Measurements from ENCODE around the gene PLCH1. TPM values are rescaled to one million over a fixed set of nuclear protein-coding genes. Genes with fewer than 3 reads are reported as not detected.

Gene PLCH1, protein sequence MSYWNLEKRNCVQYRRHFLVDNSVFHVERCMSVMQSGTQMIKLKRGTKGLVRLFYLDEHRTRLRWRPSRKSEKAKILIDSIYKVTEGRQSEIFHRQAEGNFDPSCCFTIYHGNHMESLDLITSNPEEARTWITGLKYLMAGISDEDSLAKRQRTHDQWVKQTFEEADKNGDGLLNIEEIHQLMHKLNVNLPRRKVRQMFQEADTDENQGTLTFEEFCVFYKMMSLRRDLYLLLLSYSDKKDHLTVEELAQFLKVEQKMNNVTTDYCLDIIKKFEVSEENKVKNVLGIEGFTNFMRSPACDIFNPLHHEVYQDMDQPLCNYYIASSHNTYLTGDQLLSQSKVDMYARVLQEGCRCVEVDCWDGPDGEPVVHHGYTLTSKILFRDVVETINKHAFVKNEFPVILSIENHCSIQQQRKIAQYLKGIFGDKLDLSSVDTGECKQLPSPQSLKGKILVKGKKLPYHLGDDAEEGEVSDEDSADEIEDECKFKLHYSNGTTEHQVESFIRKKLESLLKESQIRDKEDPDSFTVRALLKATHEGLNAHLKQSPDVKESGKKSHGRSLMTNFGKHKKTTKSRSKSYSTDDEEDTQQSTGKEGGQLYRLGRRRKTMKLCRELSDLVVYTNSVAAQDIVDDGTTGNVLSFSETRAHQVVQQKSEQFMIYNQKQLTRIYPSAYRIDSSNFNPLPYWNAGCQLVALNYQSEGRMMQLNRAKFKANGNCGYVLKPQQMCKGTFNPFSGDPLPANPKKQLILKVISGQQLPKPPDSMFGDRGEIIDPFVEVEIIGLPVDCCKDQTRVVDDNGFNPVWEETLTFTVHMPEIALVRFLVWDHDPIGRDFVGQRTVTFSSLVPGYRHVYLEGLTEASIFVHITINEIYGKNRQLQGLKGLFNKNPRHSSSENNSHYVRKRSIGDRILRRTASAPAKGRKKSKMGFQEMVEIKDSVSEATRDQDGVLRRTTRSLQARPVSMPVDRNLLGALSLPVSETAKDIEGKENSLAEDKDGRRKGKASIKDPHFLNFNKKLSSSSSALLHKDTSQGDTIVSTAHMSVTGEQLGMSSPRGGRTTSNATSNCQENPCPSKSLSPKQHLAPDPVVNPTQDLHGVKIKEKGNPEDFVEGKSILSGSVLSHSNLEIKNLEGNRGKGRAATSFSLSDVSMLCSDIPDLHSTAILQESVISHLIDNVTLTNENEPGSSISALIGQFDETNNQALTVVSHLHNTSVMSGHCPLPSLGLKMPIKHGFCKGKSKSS (N-terminal part only)
- total RNA-seq = 2.9 and 3.3 TPM in 2 replicates

- no peaks in the 10 kb centered on the region for H3K27me3 ChIP-seq (ENCODE audit: control insufficient read depth, insufficient read depth, low read length)
- H3K4me3 ChIP-seq (ENCODE audit: low read depth, low read length) = peak within 1 kb of the TSS; percentile 74
- TF ChIP-seq, protein P1, sequence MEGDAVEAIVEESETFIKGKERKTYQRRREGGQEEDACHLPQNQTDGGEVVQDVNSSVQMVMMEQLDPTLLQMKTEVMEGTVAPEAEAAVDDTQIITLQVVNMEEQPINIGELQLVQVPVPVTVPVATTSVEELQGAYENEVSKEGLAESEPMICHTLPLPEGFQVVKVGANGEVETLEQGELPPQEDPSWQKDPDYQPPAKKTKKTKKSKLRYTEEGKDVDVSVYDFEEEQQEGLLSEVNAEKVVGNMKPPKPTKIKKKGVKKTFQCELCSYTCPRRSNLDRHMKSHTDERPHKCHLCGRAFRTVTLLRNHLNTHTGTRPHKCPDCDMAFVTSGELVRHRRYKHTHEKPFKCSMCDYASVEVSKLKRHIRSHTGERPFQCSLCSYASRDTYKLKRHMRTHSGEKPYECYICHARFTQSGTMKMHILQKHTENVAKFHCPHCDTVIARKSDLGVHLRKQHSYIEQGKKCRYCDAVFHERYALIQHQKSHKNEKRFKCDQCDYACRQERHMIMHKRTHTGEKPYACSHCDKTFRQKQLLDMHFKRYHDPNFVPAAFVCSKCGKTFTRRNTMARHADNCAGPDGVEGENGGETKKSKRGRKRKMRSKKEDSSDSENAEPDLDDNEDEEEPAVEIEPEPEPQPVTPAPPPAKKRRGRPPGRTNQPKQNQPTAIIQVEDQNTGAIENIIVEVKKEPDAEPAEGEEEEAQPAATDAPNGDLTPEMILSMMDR (IDR thresholded peaks at IDR 0.05; ENCODE audit: insufficient read depth, low read length, poor library complexity, severe bottlenecking) = no peak
- H3K36me3 ChIP-seq (ENCODE audit: control insufficient read depth, insufficient read depth, low read length) = no peaks in the 10 kb centered on the region
- DNase-seq (ENCODE audit: low read depth) = no peak
Observed at GRCh38 chr3:155744626-155745324, at the start of gene PLCH1. TSS of gene PLCH1 (minus strand) at chr3:155745071. CDS start at chr3:155704224, 40,847 bp downstream.

DNA sequence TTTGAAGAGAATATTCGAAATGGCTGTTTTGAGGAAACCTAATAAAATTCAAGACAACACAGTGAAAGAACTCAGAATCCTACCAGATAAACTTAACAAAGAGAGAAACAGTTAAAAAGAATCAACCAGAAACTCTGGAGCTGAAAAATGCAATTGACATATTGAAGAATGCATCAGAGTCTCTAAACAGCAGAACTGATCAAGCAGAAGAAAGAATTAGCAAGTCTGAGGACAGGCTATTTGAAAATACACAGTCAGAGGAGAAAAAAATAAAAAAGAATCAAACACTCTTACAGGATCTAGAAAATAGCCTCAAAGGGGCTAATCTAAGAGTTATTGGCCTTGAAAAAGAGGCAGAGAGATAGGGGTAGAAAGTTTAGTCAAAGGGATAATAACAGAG is 47.7 kb upstream of the PLCH1 start:
- no peak for DNase-seq (ENCODE audit: low read depth)
- H3K4me3 ChIP-seq (ENCODE audit: low read depth, low read length) = no peak overlapping the region
- no peaks in the 10 kb centered on the region for H3K36me3 ChIP-seq (ENCODE audit: control insufficient read depth, insufficient read depth, low read length)
- H3K27me3 ChIP-seq (ENCODE audit: control insufficient read depth, insufficient read depth, low read length) = no peaks in the 10 kb centered on the region
- TF ChIP-seq, protein P1 (IDR thresholded peaks at IDR 0.05; ENCODE audit: insufficient read depth, low read length, poor library complexity, severe bottlenecking) = no peak

GRCh38 chr3:155791190-155791589 is 46.3 kb upstream of the PLCH1 start:
- no peak for DNase-seq (ENCODE audit: low read depth)
- no peak overlapping the region for H3K4me3 ChIP-seq (ENCODE audit: low read depth, low read length)
- H3K27me3 ChIP-seq (ENCODE audit: control insufficient read depth, insufficient read depth, low read length) = no peaks in the 10 kb centered on the region
- no peaks in the 10 kb centered on the region for H3K36me3 ChIP-seq (ENCODE audit: control insufficient read depth, insufficient read depth, low read length)
- TF ChIP-seq, protein P1 (IDR thresholded peaks at IDR 0.05; ENCODE audit: insufficient read depth, low read length, poor library complexity, severe bottlenecking) = no peak

- Histone ChIP-seq H3K4me3 (ENCODE audit: low read depth, low read length) (no peak overlapping the region), H3K27me3 (ENCODE audit: control insufficient read depth, insufficient read depth, low read length) (no peaks in the 10 kb centered on the region), H3K36me3 (ENCODE audit: control insufficient read depth, insufficient read depth, low read length) (no peaks in the 10 kb centered on the region)
- TF ChIP-seq, protein P1 (IDR thresholded peaks at IDR 0.05; ENCODE audit: insufficient read depth, low read length, poor library complexity, severe bottlenecking) = no peak
- DNase-seq (ENCODE audit: low read depth) = no peak
Observed at GRCh38 chr3:155790272-155790925, 45.5 kb upstream of the PLCH1 start.
